NB4 (cell line): Measurements from ENCODE around the gene ADISSP.

ENCODE experiments used
- DNase-seq: peaks from one replicate; pipeline ENCODE4 v3.0.0; 2010; ENCODE audit warnings: low read depth
- H3K4me3 ChIP-seq: one replicate; pipeline ENCODE4 v1.5.1; 2011; ENCODE audit warnings: mild to moderate bottlenecking, low read depth, low read length, moderate library complexity
- CTCF ChIP-seq: IDR thresholded peaks from one replicate; pipeline ENCODE4 v1.5.1; 2012; ENCODE audit warnings: low read depth, low read length
- MAX ChIP-seq: IDR thresholded peaks from 2 replicates; pipeline ENCODE4 v1.6.1; 2011; ENCODE audit warnings: low read depth, low read length
- MYC ChIP-seq: IDR thresholded peaks from 2 replicates; pipeline ENCODE4 v1.6.1; 2011; ENCODE audit warnings: low read depth, low read length
- POLR2A ChIP-seq: IDR thresholded peaks from 2 replicates; pipeline ENCODE4 v1.6.1; 2011; ENCODE audit warnings: mild to moderate bottlenecking; ENCODE audit not compliant: insufficient read length; ENCODE audit errors: extremely low read depth

ADISSP gene

GRCh38 chr20:3705970-3706739 is 61.4 kb downstream of the ADISSP start:
- no peak overlapping the region for H3K4me3 ChIP-seq
- no peak for TF ChIP-seq MAX
- no peak for TF ChIP-seq POLR2A
- no peak for TF ChIP-seq MYC
- TF ChIP-seq CTCF = no peak
- no peak for DNase-seq

- TF ChIP-seq CTCF (no peak), MAX (no peak), MYC (no peak), POLR2A (no peak)
- DNase-seq = no peak
- H3K4me3 ChIP-seq = no peak overlapping the region
Observed at GRCh38 chr20:3705491-3705969, 62.0 kb downstream of the ADISSP start.

- no peak for DNase-seq
- TF ChIP-seq CTCF (no peak), MAX (no peak), POLR2A (no peak), MYC (no peak)
- H3K4me3 ChIP-seq = no peak overlapping the region
Observed at GRCh38 chr20:3704087-3704486, 63.5 kb downstream of the ADISSP start.
